Endothelial cell of umbilical vein (primary cell): ENCODE measurements around the gene DHRS7B. TPM values are rescaled to one million over a fixed set of nuclear protein-coding genes. Genes with fewer than 3 reads are reported as not detected.
A peak's percentile ranks its signal among the peaks of the same experiment; 100 is the strongest.

Experiments used
- BruUV-seq: library from RNA; stranded (reverse); fragments of 400-500 nt; replicated peaks from 2 replicates; lab custom pipeline; 2021; lab: Mats Ljungman, UMichigan
- CTCF ChIA-PET: fragments of 300-600, 350-600 bp; sonication (Branson Sonifier 250); formaldehyde crosslinking; loops from one replicate; lab custom pipeline; 2021; ENCODE audit warnings: antibody characterized with exemption, inconsistent platforms; lab: Charles Lee
- POLR2A ChIA-PET: fragments of 300-600, 350-600 bp; sonication (Branson Sonifier 250); formaldehyde crosslinking; loops from one replicate; lab custom pipeline; 2021; ENCODE audit warnings: antibody characterized with exemption, inconsistent platforms; lab: Charles Lee
- DNase-seq: peaks from one replicate; pipeline ENCODE4 v3.0.0-alpha.2; 2011; ENCODE audit warnings: low read depth, low spot score
- FAIRE-seq: peaks from 2 replicates; lab custom pipeline; 2011; peaks lifted over from hg19 to GRCh38; lab: Jason Lieb, UNC
- H2AFZ ChIP-seq: 2 replicates; pipeline ENCODE4 v1.6.0; 2012; ENCODE audit warnings: low read depth, low read length, control low read depth, inconsistent platforms
- H3K27ac ChIP-seq: 2 replicates; pipeline ENCODE4 v1.5.1; 2011; ENCODE audit warnings: low read depth, mild to moderate bottlenecking, control low read depth, low read length, moderate library complexity; ENCODE audit not compliant: insufficient read depth
- H3K27me3 ChIP-seq, 2 experiments: 2 replicates each; pipeline versions ENCODE4 v1.6.0 to v1.6.1; 2011; ENCODE audit warnings: low read length in 2 of 2, mixed read lengths in 1 of 2; ENCODE audit not compliant: control insufficient read depth in 2 of 2, insufficient read depth in 2 of 2
- H3K36me3 ChIP-seq, 2 experiments: 2 replicates in 1 of 2; 3 replicates in 1 of 2; pipeline ENCODE4 v1.5.1; 2011; ENCODE audit warnings: low read length in 2 of 2, mild to moderate bottlenecking in 1 of 2, moderate library complexity in 1 of 2; ENCODE audit not compliant: control insufficient read depth in 2 of 2, insufficient read depth in 2 of 2; ENCODE audit errors: extremely low read depth in 1 of 2
- H3K4me1 ChIP-seq: 3 replicates; pipeline ENCODE4 v1.5.1; 2011; ENCODE audit warnings: mild to moderate bottlenecking, low read length; ENCODE audit not compliant: control insufficient read depth, insufficient read depth; ENCODE audit errors: extremely low read depth
- H3K4me2 ChIP-seq: 2 replicates; pipeline ENCODE4 v1.6.1; 2011; ENCODE audit warnings: low read length, control low read depth, mixed read lengths; ENCODE audit not compliant: insufficient read depth
- H3K4me3 ChIP-seq, 3 experiments: fragments of 200-600 bp in 1 of 3; sonication (generic), shearing (Covaris generic) in 1 of 3; replicated peaks in 1 of 3; 2 replicates each; pipeline ENCODE4 v1.5.1; 2011 to 2016; ENCODE audit warnings: control low read depth in 3 of 3, low read length in 3 of 3, mild to moderate bottlenecking in 2 of 3, inconsistent platforms in 1 of 3, low read depth in 1 of 3, moderate library complexity in 1 of 3; ENCODE audit not compliant: insufficient read depth in 1 of 3
- H3K79me2 ChIP-seq: 2 replicates; pipeline ENCODE4 v1.6.0; 2012; ENCODE audit warnings: low read length, inconsistent platforms; ENCODE audit not compliant: control insufficient read depth, insufficient read depth
- H3K9ac ChIP-seq: replicated peaks from 2 replicates; pipeline ENCODE3; 2011; ENCODE audit warnings: low read length, control low read depth; ENCODE audit not compliant: insufficient read depth; ENCODE audit errors: extremely low read depth
- H3K9me1 ChIP-seq: replicated peaks from 3 replicates; pipeline ENCODE4 v1.6.0; 2011; ENCODE audit warnings: mild to moderate bottlenecking, low read length; ENCODE audit not compliant: control insufficient read depth, insufficient read depth; ENCODE audit errors: extremely low read depth
- H3K9me3 ChIP-seq: replicated peaks from 2 replicates; pipeline ENCODE4 v1.5.1; 2012; ENCODE audit warnings: low read length, inconsistent platforms; ENCODE audit not compliant: control insufficient read depth, insufficient read depth
- H4K20me1 ChIP-seq: replicated peaks from 2 replicates; pipeline ENCODE3; 2011; ENCODE audit warnings: mild to moderate bottlenecking, low read length; ENCODE audit not compliant: control insufficient read depth, insufficient read depth; ENCODE audit errors: extremely low read depth
- CTCF ChIP-seq, 2 donors: IDR thresholded peaks; 1 replicate in 1 of 2; 2 replicates in 1 of 2; pipeline ENCODE4 v1.5.1; 2011; ENCODE audit warnings: low read length in 2 of 2, mild to moderate bottlenecking in 2 of 2, moderate library complexity in 2 of 2, control low read depth in 1 of 2, inconsistent platforms in 1 of 2, low read depth in 1 of 2; ENCODE audit not compliant: insufficient read depth in 1 of 2; ENCODE audit errors: extremely low read depth in 1 of 2
- EZH2 ChIP-seq: IDR thresholded peaks from 2 replicates; pipeline ENCODE4 v1.6.1; 2012; ENCODE audit warnings: borderline replicate concordance, low read depth, mild to moderate bottlenecking, moderate library complexity, low read length, inconsistent platforms; ENCODE audit not compliant: severe bottlenecking
- FOS ChIP-seq: IDR thresholded peaks from 2 replicates; pipeline ENCODE4 v1.6.1; 2011; ENCODE audit warnings: mild to moderate bottlenecking, low read length, moderate library complexity, borderline replicate concordance; ENCODE audit not compliant: insufficient read depth
- GATA2 ChIP-seq: IDR thresholded peaks from 2 replicates; pipeline ENCODE4 v1.7.0; 2011; ENCODE audit warnings: low read depth, mild to moderate bottlenecking, moderate library complexity, mixed read lengths, low read length; ENCODE audit not compliant: insufficient read length, insufficient read depth
- JUN ChIP-seq: IDR thresholded peaks from 2 replicates; pipeline ENCODE4 v1.6.1; 2011; ENCODE audit warnings: borderline replicate concordance, low read depth; ENCODE audit not compliant: insufficient read length, insufficient read depth
- MYC ChIP-seq: IDR thresholded peaks from one replicate; pipeline ENCODE4 v1.6.1; 2011; ENCODE audit warnings: mild to moderate bottlenecking, low read depth, low read length
- POLR2A ChIP-seq: IDR thresholded peaks from 2 replicates; pipeline ENCODE4 v1.6.1; 2012; ENCODE audit warnings: low read depth, mild to moderate bottlenecking, control low read depth, low read length
- POLR2AphosphoS5 ChIP-seq: IDR thresholded peaks from 2 replicates; pipeline ENCODE4 v1.6.1; 2012; ENCODE audit warnings: low read depth, mild to moderate bottlenecking, control low read depth, low read length, moderate library complexity; ENCODE audit not compliant: insufficient read depth
- dilution Hi-C: fragments of 300-500 bp; cut with MboI; formaldehyde crosslinking; loops from one replicate; pipeline ENCODE4 v1.15.0; 2019; ENCODE audit warnings: low sequenced_read_pairs; ENCODE audit not compliant: extremely low pct_ligation_motif_present
- intact Hi-C: fragments of 100-400 bp; cut with micrococcal nuclease; formaldehyde crosslinking; loops from one replicate; pipeline ENCODE4 v1.10.0; 2022
- polyA plus RNA-seq, 4 experiments: library from polyadenylated mRNA; depleted of rRNA in 3 of 4; stranded (reverse) in 3 of 4; unstranded in 1 of 4; fragments of >200 nt; gene quantifications; 2 replicates each; pipeline versions ENCODE4 v1.2.1 to v1.2.3, GENCODE V29; 2011 to 2012; ENCODE audit warnings: missing spikeins in 1 of 4
- total RNA-seq: library from RNA; stranded (reverse); gene quantifications from 2 replicates; pipeline ENCODE4 v1.2.3, GENCODE V29; 2021
- TF ChIP-seq, protein P1 (sequence below): IDR thresholded peaks from 2 replicates; pipeline ENCODE4 v1.6.1; 2011; ENCODE audit not compliant: insufficient read depth, insufficient read length

Gene DHRS7B
- total and polyA plus RNA-seq, 2 donors (not counting 3 experiments of a cell fraction or from before 2014, with no cell fraction given) = 14.0 to 28.1 TPM

DNA sequence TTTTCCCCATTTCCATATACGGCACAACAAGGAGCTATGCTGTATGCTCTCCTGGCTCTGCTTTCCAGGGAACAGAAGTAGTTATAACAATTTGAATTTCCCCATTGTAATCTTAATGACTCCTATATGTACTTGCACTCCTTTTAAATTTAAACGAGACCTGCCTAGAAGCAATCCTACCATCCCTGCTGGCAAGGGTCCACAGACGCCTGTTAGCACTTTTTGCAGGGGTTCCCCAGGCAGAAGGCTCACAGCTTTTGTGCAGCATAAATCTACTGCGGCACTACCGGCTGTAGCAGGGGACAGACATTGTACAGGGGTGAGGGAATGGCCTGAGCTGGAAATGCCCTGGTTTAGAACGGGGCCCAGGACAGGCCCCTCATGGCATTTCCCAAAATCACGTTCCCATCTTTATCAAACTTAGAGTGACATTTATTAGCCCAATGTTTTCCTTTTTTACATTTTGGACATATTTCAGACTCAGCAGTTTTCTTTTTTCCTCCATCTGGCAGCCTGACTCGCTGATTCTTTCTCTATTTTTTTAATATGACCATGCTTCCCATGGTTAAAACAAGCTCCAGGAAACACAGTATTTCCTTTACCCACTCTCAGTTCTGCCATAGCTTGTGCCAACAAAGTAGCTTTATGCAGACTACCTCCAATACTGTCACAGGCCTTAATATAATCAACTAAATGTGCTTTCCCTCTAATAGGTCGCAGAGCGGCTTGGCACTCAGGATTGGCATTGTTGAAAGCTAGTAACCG is 48.6 kb upstream of the DHRS7B start:
- POLR2A ChIA-PET = no interaction called here
- DNase-seq (peak; percentile 21), FAIRE-seq (no peak)
- Histone ChIP-seq H3K79me2 (no peaks in the 10 kb centered on the region), H3K36me3 (no peaks in the 10 kb centered on the region), H3K27me3 (peaks cover 4 to 11% of the 10 kb centered on the region in 2 experiments), H3K9me3 (no peaks in the 10 kb centered on the region), H2AFZ (no peak overlapping the region), H3K4me2 (no peak overlapping the region), H3K27ac (no peak overlapping the region), H4K20me1 (no peaks in the 10 kb centered on the region), H3K9ac (no peak overlapping the region), H3K4me1 (no peaks in the 10 kb centered on the region), H3K9me1 (no peaks in the 10 kb centered on the region), H3K4me3 (no peak overlapping the region)
- CTCF ChIA-PET = interaction anchor here (0.7 to 1.2 kb wide), 2 partner anchors 18 to 276 kb away, joined by 3 read pairs; no protein-coding TSS in a partner anchor
- TF ChIP-seq, protein P1, sequence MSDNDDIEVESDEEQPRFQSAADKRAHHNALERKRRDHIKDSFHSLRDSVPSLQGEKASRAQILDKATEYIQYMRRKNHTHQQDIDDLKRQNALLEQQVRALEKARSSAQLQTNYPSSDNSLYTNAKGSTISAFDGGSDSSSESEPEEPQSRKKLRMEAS = no peak
- TF ChIP-seq EZH2 (no peak), POLR2A (no peak), FOS (no peak)
- intact Hi-C loops = no loop called here
- BruUV-seq = no TSS peak
- dilution Hi-C loops = no loop called here

DNA sequence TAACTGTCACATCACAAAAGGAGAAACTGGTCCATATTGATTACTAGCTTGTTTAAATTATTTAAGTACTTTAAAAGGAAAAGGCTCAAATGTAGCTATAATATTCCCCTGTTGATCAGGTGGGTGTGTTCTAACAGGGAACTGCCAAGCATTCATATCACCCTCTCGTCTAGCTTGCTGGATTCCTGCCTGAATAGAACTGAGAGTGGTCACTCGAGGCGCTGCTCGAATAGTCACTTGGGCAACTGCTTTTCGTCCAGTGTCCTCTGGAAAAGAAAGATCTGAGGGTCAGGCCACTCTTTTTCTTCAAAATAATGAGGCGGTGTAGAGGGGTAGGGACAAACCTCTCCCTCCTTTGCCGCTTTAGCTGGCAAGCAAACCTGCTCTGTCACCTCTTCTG is 47.6 kb upstream of the DHRS7B start:
- intact Hi-C loops = no loop called here
- Histone ChIP-seq H3K36me3 (no peaks in the 10 kb centered on the region), H3K79me2 (no peaks in the 10 kb centered on the region), H3K4me3 (no peak overlapping the region), H3K27ac (no peak overlapping the region), H3K4me2 (no peak overlapping the region), H3K9ac (no peak overlapping the region), H2AFZ (no peak overlapping the region), H3K9me1 (no peaks in the 10 kb centered on the region), H4K20me1 (no peaks in the 10 kb centered on the region), H3K9me3 (no peaks in the 10 kb centered on the region), H3K27me3 (peaks cover 4 to 11% of the 10 kb centered on the region in 2 experiments), H3K4me1 (no peaks in the 10 kb centered on the region)
- BruUV-seq = no TSS peak
- DNase-seq = no peak
- dilution Hi-C loops = no loop called here
- ChIA-PET POLR2A (no interaction called here), CTCF (interaction anchor here (0.7 kb wide), 1 partner anchor 277 kb away, joined by 3 read pairs; no protein-coding TSS in a partner anchor)
- TF ChIP-seq FOS (no peak), GATA2 (no peak), POLR2AphosphoS5 (no peak), CTCF (IDR thresholded peaks at IDR 0.05; ENCODE audit: extremely low read depth in 1 of 2, insufficient read depth in 1 of 2, low read depth in 1 of 2, low read length in 2 of 2) (no peak), POLR2A (no peak), EZH2 (no peak), JUN (no peak), MYC (no peak)
- TF ChIP-seq, protein P1 = no peak
- no peak for FAIRE-seq
